ENCODE measurements around the gene TTC21B.
"Not testable (repeated sequence)": the region's sequence is repeated elsewhere in the genome, so short reads cannot be mapped to it uniquely, and the experiment has no call there.

- TF ChIP-seq CTCF (conservative IDR thresholded peaks at IDR 0.05; ENCODE audit: low read length); EZH2phosphoT487 (IDR thresholded peaks at IDR 0.05; ENCODE audit: borderline replicate concordance, low read depth, low read length): not testable (repeated sequence)
Measured at GRCh38 chr2:165861083-165861482, 92.5 kb downstream of the TTC21B start.

Measured in OCI-LY7 (cell line).